Measurements from ENCODE around the gene ACADM. TPM values are rescaled to one million over a fixed set of nuclear protein-coding genes. Genes with fewer than 3 reads are reported as not detected.
A peak's percentile ranks its signal among the peaks of the same experiment; 100 is the strongest.

The ACADM gene
- total and polyA plus RNA-seq, 2 of the 13 experiments (the other 11 are each of a cell fraction or from before 2014, with no cell fraction given) = 43.7 to 92.2 TPM

DNA sequence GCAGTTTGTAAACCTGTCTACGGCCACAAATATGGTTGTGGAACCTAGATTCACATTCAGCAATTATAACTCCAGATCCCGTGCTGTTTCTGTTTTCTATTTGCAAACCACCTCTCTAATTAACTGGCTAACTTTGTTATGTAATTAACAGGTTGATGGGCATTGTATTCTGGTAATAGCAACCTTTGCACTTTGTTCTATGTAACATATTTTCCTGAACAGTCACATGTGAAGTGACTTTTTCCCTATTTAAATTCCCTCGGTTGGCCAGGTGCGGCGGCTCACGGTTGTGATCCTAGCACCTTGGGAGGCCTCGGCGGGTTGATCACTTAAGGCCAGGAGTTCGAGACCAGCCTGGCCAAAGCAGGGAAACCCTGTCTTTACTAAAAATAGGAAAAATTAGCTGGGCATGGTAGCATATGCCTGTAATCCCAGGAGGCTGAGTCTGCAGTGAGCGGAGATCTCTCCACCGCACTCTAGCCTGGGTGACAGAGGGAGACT is 1.4 kb downstream of the ACADM start (continued):
- TF ChIP-seq ZBTB40 (IDR thresholded peaks at IDR 0.05) (no peak), ZBTB40 (CRISPR knock-in tag; IDR thresholded peaks at IDR 0.05) (no peak), CBFB (CRISPR knock-in tag; IDR thresholded peaks at IDR 0.05) (no peak), ZBTB8A (CRISPR knock-in tag; IDR thresholded peaks at IDR 0.05; ENCODE audit: borderline replicate concordance, low read depth) (no peak), MBD4 (IDR thresholded peaks at IDR 0.05; ENCODE audit: borderline replicate concordance, low read length) (no peak), KLF12 (CRISPR knock-in tag; IDR thresholded peaks at IDR 0.05; ENCODE audit: borderline replicate concordance) (0 out of 2 replicates have a peak, but pooled peaks have one; percentile 33), ZNF614 (CRISPR knock-in tag; IDR thresholded peaks at IDR 0.05; ENCODE audit: borderline replicate concordance) (no peak), ZNF24 (IDR thresholded peaks at IDR 0.05) (0 out of 2 replicates have a peak, but pooled peaks have one; percentile 34), DR1 (CRISPR knock-in tag; IDR thresholded peaks at IDR 0.05) (no peak), ZSCAN9 (CRISPR knock-in tag; IDR thresholded peaks at IDR 0.05; ENCODE audit: borderline replicate concordance) (no peak), AHR (CRISPR knock-in tag; IDR thresholded peaks at IDR 0.05) (no peak)
- TF ChIP-seq, protein P1, sequence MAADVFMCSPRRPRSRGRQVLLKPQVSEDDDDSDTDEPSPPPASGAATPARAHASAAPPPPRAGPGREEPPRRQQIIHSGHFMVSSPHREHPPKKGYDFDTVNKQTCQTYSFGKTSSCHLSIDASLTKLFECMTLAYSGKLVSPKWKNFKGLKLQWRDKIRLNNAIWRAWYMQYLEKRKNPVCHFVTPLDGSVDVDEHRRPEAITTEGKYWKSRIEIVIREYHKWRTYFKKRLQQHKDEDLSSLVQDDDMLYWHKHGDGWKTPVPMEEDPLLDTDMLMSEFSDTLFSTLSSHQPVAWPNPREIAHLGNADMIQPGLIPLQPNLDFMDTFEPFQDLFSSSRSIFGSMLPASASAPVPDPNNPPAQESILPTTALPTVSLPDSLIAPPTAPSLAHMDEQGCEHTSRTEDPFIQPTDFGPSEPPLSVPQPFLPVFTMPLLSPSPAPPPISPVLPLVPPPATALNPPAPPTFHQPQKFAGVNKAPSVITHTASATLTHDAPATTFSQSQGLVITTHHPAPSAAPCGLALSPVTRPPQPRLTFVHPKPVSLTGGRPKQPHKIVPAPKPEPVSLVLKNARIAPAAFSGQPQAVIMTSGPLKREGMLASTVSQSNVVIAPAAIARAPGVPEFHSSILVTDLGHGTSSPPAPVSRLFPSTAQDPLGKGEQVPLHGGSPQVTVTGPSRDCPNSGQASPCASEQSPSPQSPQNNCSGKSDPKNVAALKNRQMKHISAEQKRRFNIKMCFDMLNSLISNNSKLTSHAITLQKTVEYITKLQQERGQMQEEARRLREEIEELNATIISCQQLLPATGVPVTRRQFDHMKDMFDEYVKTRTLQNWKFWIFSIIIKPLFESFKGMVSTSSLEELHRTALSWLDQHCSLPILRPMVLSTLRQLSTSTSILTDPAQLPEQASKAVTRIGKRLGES (CRISPR knock-in tag; IDR thresholded peaks at IDR 0.05; ENCODE audit: borderline replicate concordance) = no peak
- TF ChIP-seq, protein P2, sequence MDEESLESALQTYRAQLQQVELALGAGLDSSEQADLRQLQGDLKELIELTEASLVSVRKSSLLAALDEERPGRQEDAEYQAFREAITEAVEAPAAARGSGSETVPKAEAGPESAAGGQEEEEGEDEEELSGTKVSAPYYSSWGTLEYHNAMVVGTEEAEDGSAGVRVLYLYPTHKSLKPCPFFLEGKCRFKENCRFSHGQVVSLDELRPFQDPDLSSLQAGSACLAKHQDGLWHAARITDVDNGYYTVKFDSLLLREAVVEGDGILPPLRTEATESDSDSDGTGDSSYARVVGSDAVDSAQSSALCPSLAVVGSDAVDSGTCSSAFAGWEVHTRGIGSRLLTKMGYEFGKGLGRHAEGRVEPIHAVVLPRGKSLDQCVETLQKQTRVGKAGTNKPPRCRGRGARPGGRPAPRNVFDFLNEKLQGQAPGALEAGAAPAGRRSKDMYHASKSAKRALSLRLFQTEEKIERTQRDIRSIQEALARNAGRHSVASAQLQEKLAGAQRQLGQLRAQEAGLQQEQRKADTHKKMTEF (CRISPR knock-in tag; IDR thresholded peaks at IDR 0.05) = peak; percentile 63
